ENCODE results near the gene MMRN2.
"Not testable (repeated sequence)": the region's sequence is repeated elsewhere in the genome, so short reads cannot be mapped to it uniquely, and the experiment has no call there.

Gene MMRN2

GRCh38 chr10:86979977-86980448 lies 22.6 kb upstream of the MMRN2 start:
- Histone ChIP-seq H3K9me3 (replicated peaks; ENCODE audit: low read length) (no peaks in the 10 kb centered on the region), H3K4me3 (ENCODE audit: low read length) (no peak overlapping the region), H3K36me3 (ENCODE audit: insufficient read depth, low read length) (no peaks in the 10 kb centered on the region), H3K4me1 (ENCODE audit: control insufficient read depth, insufficient read depth, low read length) (peaks cover 25% of the 10 kb centered on the region), H3K27me3 (ENCODE audit: control insufficient read depth, insufficient read depth, low read length) (no peaks in the 10 kb centered on the region), H3K4me2 (ENCODE audit: low read length) (no peak overlapping the region), H3K9ac (ENCODE audit: low read depth, low read length) (peak overlapping the region; percentile 8)

GRCh38 chr10:86979296-86979818 lies 21.9 kb upstream of the MMRN2 start:
- H3K36me3 ChIP-seq (ENCODE audit: insufficient read depth, low read length): no peaks in the 10 kb centered on the region
- no peak overlapping the region for H3K9ac ChIP-seq (ENCODE audit: low read depth, low read length)
- no peaks in the 10 kb centered on the region for H3K27me3 ChIP-seq (ENCODE audit: control insufficient read depth, insufficient read depth, low read length)
- H3K4me2 ChIP-seq (ENCODE audit: low read length): no peak overlapping the region
- no peak overlapping the region for H3K4me3 ChIP-seq (ENCODE audit: low read length)
- peaks cover 25% of the 10 kb centered on the region for H3K4me1 ChIP-seq (ENCODE audit: control insufficient read depth, insufficient read depth, low read length)
- H3K9me3 ChIP-seq (replicated peaks; ENCODE audit: low read length): no peaks in the 10 kb centered on the region

- not testable (repeated sequence) for H3K27me3 ChIP-seq (ENCODE audit: control insufficient read depth, insufficient read depth, low read length); H3K9ac ChIP-seq (ENCODE audit: low read depth, low read length); H3K9me3 ChIP-seq (replicated peaks; ENCODE audit: low read length); H3K4me3 ChIP-seq (ENCODE audit: low read length); H3K4me2 ChIP-seq (ENCODE audit: low read length); H3K36me3 ChIP-seq (ENCODE audit: insufficient read depth, low read length)
- peaks cover 25% of the 10 kb centered on the region for H3K4me1 ChIP-seq (ENCODE audit: control insufficient read depth, insufficient read depth, low read length)
Measured at GRCh38 chr10:86978457-86978856, 21.0 kb upstream of the MMRN2 start.

GRCh38 chr10:86976362-86977056 lies 19.1 kb upstream of the MMRN2 start:
- Histone ChIP-seq H3K4me3 (ENCODE audit: low read length) (no peak overlapping the region), H3K36me3 (ENCODE audit: insufficient read depth, low read length) (no peaks in the 10 kb centered on the region), H3K4me2 (ENCODE audit: low read length) (no peak overlapping the region), H3K9ac (ENCODE audit: low read depth, low read length) (no peak overlapping the region), H3K4me1 (ENCODE audit: control insufficient read depth, insufficient read depth, low read length) (peaks cover 33% of the 10 kb centered on the region), H3K9me3 (replicated peaks; ENCODE audit: low read length) (no peaks in the 10 kb centered on the region), H3K27me3 (ENCODE audit: control insufficient read depth, insufficient read depth, low read length) (no peaks in the 10 kb centered on the region)

GRCh38 chr10:86974484-86974883 lies 17.1 kb upstream of the MMRN2 start:
- Histone ChIP-seq H3K4me1 (ENCODE audit: control insufficient read depth, insufficient read depth, low read length) (peaks cover 39% of the 10 kb centered on the region), H3K9me3 (replicated peaks; ENCODE audit: low read length) (no peaks in the 10 kb centered on the region), H3K4me3 (ENCODE audit: low read length) (no peak overlapping the region), H3K9ac (ENCODE audit: low read depth, low read length) (no peak overlapping the region), H3K4me2 (ENCODE audit: low read length) (no peak overlapping the region), H3K36me3 (ENCODE audit: insufficient read depth, low read length) (no peaks in the 10 kb centered on the region), H3K27me3 (ENCODE audit: control insufficient read depth, insufficient read depth, low read length) (no peaks in the 10 kb centered on the region)

GRCh38 chr10:86972613-86973380 lies 15.4 kb upstream of the MMRN2 start:
- no peaks in the 10 kb centered on the region for H3K27me3 ChIP-seq (ENCODE audit: control insufficient read depth, insufficient read depth, low read length)
- H3K4me1 ChIP-seq (ENCODE audit: control insufficient read depth, insufficient read depth, low read length): peaks cover 41% of the 10 kb centered on the region
- H3K9ac ChIP-seq (ENCODE audit: low read depth, low read length): no peak overlapping the region
- H3K9me3 ChIP-seq (replicated peaks; ENCODE audit: low read length): no peaks in the 10 kb centered on the region
- H3K36me3 ChIP-seq (ENCODE audit: insufficient read depth, low read length): no peaks in the 10 kb centered on the region
- H3K4me3 ChIP-seq (ENCODE audit: low read length): no peak overlapping the region
- no peak overlapping the region for H3K4me2 ChIP-seq (ENCODE audit: low read length)

GRCh38 chr10:86971232-86971991 lies 14.0 kb upstream of the MMRN2 start:
- Histone ChIP-seq H3K27me3 (ENCODE audit: control insufficient read depth, insufficient read depth, low read length) (no peaks in the 10 kb centered on the region), H3K9ac (ENCODE audit: low read depth, low read length) (peak overlapping the region; percentile 95), H3K4me1 (ENCODE audit: control insufficient read depth, insufficient read depth, low read length) (peaks cover 55% of the 10 kb centered on the region), H3K4me2 (ENCODE audit: low read length) (peak overlapping the region; percentile 89), H3K9me3 (replicated peaks; ENCODE audit: low read length) (no peaks in the 10 kb centered on the region), H3K36me3 (ENCODE audit: insufficient read depth, low read length) (no peaks in the 10 kb centered on the region), H3K4me3 (ENCODE audit: low read length) (peak overlapping the region; percentile 86)

GRCh38 chr10:86970982-86971231 lies 13.5 kb upstream of the MMRN2 start:
- Histone ChIP-seq H3K4me3 (ENCODE audit: low read length) (peak overlapping the region; percentile 86), H3K27me3 (ENCODE audit: control insufficient read depth, insufficient read depth, low read length) (no peaks in the 10 kb centered on the region), H3K4me1 (ENCODE audit: control insufficient read depth, insufficient read depth, low read length) (peaks cover 60% of the 10 kb centered on the region), H3K9me3 (replicated peaks; ENCODE audit: low read length) (no peaks in the 10 kb centered on the region), H3K4me2 (ENCODE audit: low read length) (peak overlapping the region; percentile 89), H3K9ac (ENCODE audit: low read depth, low read length) (peak overlapping the region; percentile 95), H3K36me3 (ENCODE audit: insufficient read depth, low read length) (no peaks in the 10 kb centered on the region)

- peak overlapping the region; percentile 89 for H3K4me2 ChIP-seq (ENCODE audit: low read length)
- peak overlapping the region; percentile 95 for H3K9ac ChIP-seq (ENCODE audit: low read depth, low read length)
- H3K4me3 ChIP-seq (ENCODE audit: low read length): peak overlapping the region; percentile 86
- no peaks in the 10 kb centered on the region for H3K36me3 ChIP-seq (ENCODE audit: insufficient read depth, low read length)
- no peaks in the 10 kb centered on the region for H3K27me3 ChIP-seq (ENCODE audit: control insufficient read depth, insufficient read depth, low read length)
- no peaks in the 10 kb centered on the region for H3K9me3 ChIP-seq (replicated peaks; ENCODE audit: low read length)
- peaks cover 60% of the 10 kb centered on the region for H3K4me1 ChIP-seq (ENCODE audit: control insufficient read depth, insufficient read depth, low read length)
Measured at GRCh38 chr10:86970162-86970981, 13.0 kb upstream of the MMRN2 start.

GRCh38 chr10:86969421-86970041 lies 12.1 kb upstream of the MMRN2 start:
- H3K9ac ChIP-seq (ENCODE audit: low read depth, low read length): peak overlapping the region; percentile 95
- H3K9me3 ChIP-seq (replicated peaks; ENCODE audit: low read length): no peaks in the 10 kb centered on the region
- no peaks in the 10 kb centered on the region for H3K27me3 ChIP-seq (ENCODE audit: control insufficient read depth, insufficient read depth, low read length)
- H3K36me3 ChIP-seq (ENCODE audit: insufficient read depth, low read length): no peaks in the 10 kb centered on the region
- peak overlapping the region; percentile 86 for H3K4me3 ChIP-seq (ENCODE audit: low read length)
- H3K4me1 ChIP-seq (ENCODE audit: control insufficient read depth, insufficient read depth, low read length): peaks cover 60% of the 10 kb centered on the region
- peak overlapping the region; percentile 89 for H3K4me2 ChIP-seq (ENCODE audit: low read length)

All from skeletal muscle satellite cell (primary cell).